Smooth muscle cell of the brain vasculature (primary cell): ENCODE measurements around the gene KRT2.

ENCODE experiments used
- DNase-seq: peaks from one replicate; pipeline ENCODE4 v3.0.0-alpha.2; 2012; ENCODE audit warnings: low read depth, low spot score

Gene KRT2

DNA sequence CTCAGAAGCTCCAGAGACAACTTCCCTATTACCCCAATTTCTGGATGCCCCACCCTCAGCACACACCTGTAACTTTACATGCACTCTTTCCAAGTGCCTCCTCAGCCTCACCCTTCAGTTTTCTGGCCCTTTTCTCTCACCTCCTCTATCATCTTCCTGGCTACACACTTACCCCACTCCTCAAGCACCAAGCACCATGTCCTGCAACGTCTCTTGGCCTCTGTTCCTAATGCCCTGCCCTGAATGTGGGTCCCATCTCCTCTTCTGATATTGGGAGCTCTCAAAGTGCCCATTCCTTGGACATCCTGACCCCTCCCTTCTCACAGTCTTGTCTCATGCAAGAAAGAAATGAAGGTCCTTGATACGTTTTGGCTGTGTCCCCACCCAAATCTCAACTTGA is 51.9 kb downstream of the KRT2 start:
- DNase-seq = no peak

DNA sequence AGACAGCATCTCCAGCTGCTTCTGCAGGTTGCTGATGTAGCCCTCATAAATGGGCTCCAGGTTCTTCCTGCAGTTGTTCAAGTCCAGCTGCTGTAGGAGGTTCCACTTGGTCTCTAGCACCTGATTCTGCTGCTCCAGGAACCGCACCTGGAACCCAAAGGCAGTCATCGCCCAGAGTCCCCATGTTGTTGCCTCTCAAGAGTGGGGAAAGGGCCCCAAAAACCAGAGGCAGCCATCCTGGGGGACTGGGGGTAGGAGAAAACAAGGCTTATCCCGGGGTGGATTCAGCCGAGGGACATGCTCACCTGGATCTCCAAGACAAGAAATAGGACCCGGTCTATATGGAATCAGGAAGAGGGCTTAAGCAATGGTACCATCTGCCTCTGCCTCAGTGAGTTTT is 53.0 kb downstream of the KRT2 start:
- no peak for DNase-seq
